ENCODE results near the gene PTGES2. TPM values are rescaled to one million over a fixed set of nuclear protein-coding genes. Genes with fewer than 3 reads are reported as not detected.

The PTGES2 gene
- polyA plus RNA-seq, 1 donor from 2014 or later = 55.9 TPM

GRCh38 chr9:128088253-128088945 is 39.1 kb downstream of the PTGES2 start:
- TF ChIP-seq SMC3 (conservative IDR thresholded peaks at IDR 0.05; ENCODE audit: poor library complexity) (no peak), POLR2AphosphoS5 (IDR thresholded peaks at IDR 0.05) (no peak), MXI1 (conservative IDR thresholded peaks at IDR 0.05; ENCODE audit: poor library complexity, severe bottlenecking) (no peak), EP300 (conservative IDR thresholded peaks at IDR 0.05; ENCODE audit: poor library complexity, severe bottlenecking) (no peak), TAF1 (IDR thresholded peaks at IDR 0.05; ENCODE audit: low read depth) (no peak), RAD21 (conservative IDR thresholded peaks at IDR 0.05) (no peak), EZH2 (IDR thresholded peaks at IDR 0.05; ENCODE audit: borderline replicate concordance, insufficient read depth, low read length, poor library complexity, severe bottlenecking) (no peak), CTCF (IDR thresholded peaks at IDR 0.05; ENCODE audit: poor library complexity, severe bottlenecking) (no peak)
- Histone ChIP-seq H3K79me2 (replicated peaks; ENCODE audit: insufficient read depth, low read length) (peaks cover 23% of the 10 kb centered on the region), H3K4me2 (ENCODE audit: low read length) (no peak overlapping the region), H3K9ac (ENCODE audit: low read length) (no peak overlapping the region), H3K9me2 (ENCODE audit: insufficient read depth, low read length) (no peaks in the 10 kb centered on the region), H2AFZ (ENCODE audit: low read depth, low read length) (no peak overlapping the region), H3K4me3 (ENCODE audit: low read length) (no peak overlapping the region), H3K27ac (ENCODE audit: low read length) (no peak overlapping the region), H3F3A (ENCODE audit: insufficient read depth, low read length, poor library complexity, severe bottlenecking) (peaks cover 4% of the 10 kb centered on the region), H4K20me1 (ENCODE audit: insufficient read depth) (no peaks in the 10 kb centered on the region), H3K36me3 (ENCODE audit: insufficient read depth, low read length) (no peaks in the 10 kb centered on the region), H3K27me3 (ENCODE audit: insufficient read depth, low read depth, low read length) (no peaks in the 10 kb centered on the region), H3K9me3 (ENCODE audit: low read length) (no peaks in the 10 kb centered on the region)

DNA sequence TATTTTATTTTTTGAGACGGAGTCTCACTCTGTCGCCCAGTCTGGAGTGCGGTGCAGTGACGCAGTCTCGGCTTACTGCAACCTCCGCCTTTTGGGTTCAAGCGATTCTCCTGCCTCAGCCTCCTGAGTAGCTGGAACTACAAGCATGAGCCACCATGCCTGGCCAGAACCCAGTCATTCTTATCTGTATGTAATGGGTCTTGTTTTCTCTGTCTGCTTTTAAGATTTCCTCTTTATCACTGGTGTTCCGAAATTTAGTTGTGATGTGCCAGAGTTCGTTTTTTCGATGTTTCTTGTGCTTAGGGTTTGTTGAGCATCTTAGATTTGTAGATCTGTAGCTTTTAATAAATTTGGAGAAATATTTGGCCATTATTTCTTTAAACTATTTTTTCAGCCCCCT is 40.3 kb downstream of the PTGES2 start:
- Histone ChIP-seq H3K79me2 (replicated peaks; ENCODE audit: insufficient read depth, low read length) (peaks cover 12% of the 10 kb centered on the region), H3K9ac (ENCODE audit: low read length) (no peak overlapping the region), H3K27me3 (ENCODE audit: insufficient read depth, low read depth, low read length) (no peaks in the 10 kb centered on the region), H2AFZ (ENCODE audit: low read depth, low read length) (no peak overlapping the region), H3K9me2 (ENCODE audit: insufficient read depth, low read length) (no peaks in the 10 kb centered on the region), H4K20me1 (ENCODE audit: insufficient read depth) (no peaks in the 10 kb centered on the region), H3K9me3 (ENCODE audit: low read length) (no peaks in the 10 kb centered on the region), H3K4me2 (ENCODE audit: low read length) (no peak overlapping the region), H3K36me3 (ENCODE audit: insufficient read depth, low read length) (no peaks in the 10 kb centered on the region), H3K4me3 (ENCODE audit: low read length) (no peak overlapping the region), H3K27ac (ENCODE audit: low read length) (no peak overlapping the region), H3F3A (ENCODE audit: insufficient read depth, low read length, poor library complexity, severe bottlenecking) (no peaks in the 10 kb centered on the region)
- TF ChIP-seq CTCF (IDR thresholded peaks at IDR 0.05; ENCODE audit: poor library complexity, severe bottlenecking) (no peak), RAD21 (conservative IDR thresholded peaks at IDR 0.05) (no peak)

DNA sequence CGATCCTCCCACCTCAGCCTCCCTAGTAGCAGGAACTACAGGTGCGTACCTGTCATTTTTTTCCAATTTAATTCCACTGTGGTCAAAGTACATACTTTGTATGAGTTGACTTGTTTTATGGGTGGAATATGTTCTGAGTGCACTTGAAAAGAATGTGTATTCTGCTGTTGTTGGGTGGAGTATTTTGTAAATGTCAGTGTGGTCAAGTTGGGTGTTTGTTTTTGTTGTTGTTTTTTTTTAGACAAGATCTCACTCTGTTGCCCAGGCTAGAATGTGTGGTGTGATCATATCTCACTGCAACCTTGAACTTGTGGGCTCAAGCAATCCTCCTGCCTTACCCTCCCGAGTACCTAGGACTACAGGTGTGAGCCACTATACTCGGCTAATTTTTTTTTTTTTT is 41.6 kb downstream of the PTGES2 start:
- Histone ChIP-seq H3K9me3 (ENCODE audit: low read length) (no peaks in the 10 kb centered on the region), H3K27me3 (ENCODE audit: insufficient read depth, low read depth, low read length) (no peaks in the 10 kb centered on the region), H4K20me1 (ENCODE audit: insufficient read depth) (no peaks in the 10 kb centered on the region), H2AFZ (ENCODE audit: low read depth, low read length) (no peak overlapping the region), H3K9ac (ENCODE audit: low read length) (no peak overlapping the region), H3K9me2 (ENCODE audit: insufficient read depth, low read length) (no peaks in the 10 kb centered on the region), H3K36me3 (ENCODE audit: insufficient read depth, low read length) (no peaks in the 10 kb centered on the region), H3F3A (ENCODE audit: insufficient read depth, low read length, poor library complexity, severe bottlenecking) (no peaks in the 10 kb centered on the region), H3K4me3 (ENCODE audit: low read length) (no peak overlapping the region), H3K79me2 (replicated peaks; ENCODE audit: insufficient read depth, low read length) (peaks cover 3% of the 10 kb centered on the region), H3K4me2 (ENCODE audit: low read length) (no peak overlapping the region), H3K27ac (ENCODE audit: low read length) (no peak overlapping the region)
- no peak for TF ChIP-seq RAD21 (conservative IDR thresholded peaks at IDR 0.05)
- TF ChIP-seq, protein P1, sequence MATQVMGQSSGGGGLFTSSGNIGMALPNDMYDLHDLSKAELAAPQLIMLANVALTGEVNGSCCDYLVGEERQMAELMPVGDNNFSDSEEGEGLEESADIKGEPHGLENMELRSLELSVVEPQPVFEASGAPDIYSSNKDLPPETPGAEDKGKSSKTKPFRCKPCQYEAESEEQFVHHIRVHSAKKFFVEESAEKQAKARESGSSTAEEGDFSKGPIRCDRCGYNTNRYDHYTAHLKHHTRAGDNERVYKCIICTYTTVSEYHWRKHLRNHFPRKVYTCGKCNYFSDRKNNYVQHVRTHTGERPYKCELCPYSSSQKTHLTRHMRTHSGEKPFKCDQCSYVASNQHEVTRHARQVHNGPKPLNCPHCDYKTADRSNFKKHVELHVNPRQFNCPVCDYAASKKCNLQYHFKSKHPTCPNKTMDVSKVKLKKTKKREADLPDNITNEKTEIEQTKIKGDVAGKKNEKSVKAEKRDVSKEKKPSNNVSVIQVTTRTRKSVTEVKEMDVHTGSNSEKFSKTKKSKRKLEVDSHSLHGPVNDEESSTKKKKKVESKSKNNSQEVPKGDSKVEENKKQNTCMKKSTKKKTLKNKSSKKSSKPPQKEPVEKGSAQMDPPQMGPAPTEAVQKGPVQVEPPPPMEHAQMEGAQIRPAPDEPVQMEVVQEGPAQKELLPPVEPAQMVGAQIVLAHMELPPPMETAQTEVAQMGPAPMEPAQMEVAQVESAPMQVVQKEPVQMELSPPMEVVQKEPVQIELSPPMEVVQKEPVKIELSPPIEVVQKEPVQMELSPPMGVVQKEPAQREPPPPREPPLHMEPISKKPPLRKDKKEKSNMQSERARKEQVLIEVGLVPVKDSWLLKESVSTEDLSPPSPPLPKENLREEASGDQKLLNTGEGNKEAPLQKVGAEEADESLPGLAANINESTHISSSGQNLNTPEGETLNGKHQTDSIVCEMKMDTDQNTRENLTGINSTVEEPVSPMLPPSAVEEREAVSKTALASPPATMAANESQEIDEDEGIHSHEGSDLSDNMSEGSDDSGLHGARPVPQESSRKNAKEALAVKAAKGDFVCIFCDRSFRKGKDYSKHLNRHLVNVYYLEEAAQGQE (IDR thresholded peaks at IDR 0.05; ENCODE audit: borderline replicate concordance) = no peak
- no peak for TF ChIP-seq SMC3 (conservative IDR thresholded peaks at IDR 0.05; ENCODE audit: poor library complexity)
- no peak for TF ChIP-seq EZH2 (IDR thresholded peaks at IDR 0.05; ENCODE audit: borderline replicate concordance, insufficient read depth, low read length, poor library complexity, severe bottlenecking)
- TF ChIP-seq CTCF (IDR thresholded peaks at IDR 0.05; ENCODE audit: poor library complexity, severe bottlenecking) = no peak
- no peak for TF ChIP-seq EP300 (conservative IDR thresholded peaks at IDR 0.05; ENCODE audit: poor library complexity, severe bottlenecking)
- TF ChIP-seq TAF1 (IDR thresholded peaks at IDR 0.05; ENCODE audit: low read depth) = no peak

Data from neural cell (in vitro differentiated cells).